Measurements from ENCODE around the gene SND1. TPM values are rescaled to one million over a fixed set of nuclear protein-coding genes. Genes with fewer than 3 reads are reported as not detected.

SND1 gene
- total and polyA plus RNA-seq, 2 of the 4 experiments (the other 2 are of a cell fraction) = 154 to 294 TPM

- H3K56ac ChIP-seq (ENCODE audit: extremely low read depth, insufficient read depth, low read length) = no peak overlapping the region
- DNase-seq (peak; percentile 69), ATAC-seq (ENCODE audit: low read depth) (peak; percentile 68)
- H2BK15ac ChIP-seq (ENCODE audit: low read depth, low read length) = no peak overlapping the region
- H3K27me3 ChIP-seq (ENCODE audit: control insufficient read depth, insufficient read depth, low read length) = no peaks in the 10 kb centered on the region
- H2BK120ac ChIP-seq (ENCODE audit: low read depth, low read length) = no peak overlapping the region
- no peak overlapping the region for H2AK9ac ChIP-seq (replicated peaks; ENCODE audit: low read depth, low read length, poor library complexity)
- no peak overlapping the region for H4K8ac ChIP-seq (ENCODE audit: low read depth in 2 of 2, low read length in 2 of 2)
- H3K36me3 ChIP-seq (ENCODE audit: control insufficient read depth, insufficient read depth, low read length) = peaks cover 21% of the 10 kb centered on the region
- peaks cover 1% of the 10 kb centered on the region; the same call in 1 of the 2 replicates for H3K4me1 ChIP-seq (ENCODE audit: control insufficient read depth, insufficient read depth, low read length)
- no peak overlapping the region for H3K4ac ChIP-seq (ENCODE audit: low read depth, low read length)
- no peak overlapping the region for H3K4me3 ChIP-seq (ENCODE audit: insufficient read depth, low read depth, low read length)
- peaks cover 23% of the 10 kb centered on the region for H3K9me1 ChIP-seq (ENCODE audit: insufficient read depth, low read length)
- WGBS, 2 experiments (ENCODE audit: extremely low coverage in 2 of 2, insufficient read length in 1 of 2) = 100% methylated on average over 1 of the region's 4 CpGs; no CpG with 5 or more reads in 1 of the 2 experiments
- no peak overlapping the region for H3K27ac ChIP-seq (ENCODE audit: insufficient read depth, low read length)
- POLR2A ChIA-PET (ENCODE audit: unreplicated experiment) = no interaction called here
- no TSS peak for BruUV-seq (replicated peaks)
- H3K18ac ChIP-seq (ENCODE audit: low read depth, low read length) = no peak overlapping the region
- H4K91ac ChIP-seq (ENCODE audit: insufficient read depth, low read depth, low read length) = no peak overlapping the region
- H2BK5ac ChIP-seq (ENCODE audit: low read depth, low read length, poor library complexity, severe bottlenecking) = no peak overlapping the region
- TF ChIP-seq BHLHE40 (IDR thresholded peaks at IDR 0.05; ENCODE audit: low read depth, low read length) = no peak
- TF ChIP-seq FOS (IDR thresholded peaks at IDR 0.05; ENCODE audit: low read depth, low read length) = no peak
- 0 out of 2 replicates have a peak, but pooled peaks have one; percentile 2 for TF ChIP-seq CEBPB (IDR thresholded peaks at IDR 0.05; ENCODE audit: low read depth, low read length)
- CTCF ChIA-PET = interaction anchor here (0.8 kb wide), 1 partner anchor 9 kb away, joined by 4 read pairs; no protein-coding TSS in a partner anchor
- H3K9ac ChIP-seq (ENCODE audit: low read depth, low read length) = no peak overlapping the region
- H4K20me1 ChIP-seq (ENCODE audit: insufficient read depth, low read length) = peaks cover 13% of the 10 kb centered on the region; the same call in 1 of the 2 replicates
- H3K23ac ChIP-seq (ENCODE audit: low read depth, low read length) = no peak overlapping the region
- no peak overlapping the region for H3K14ac ChIP-seq (replicated peaks; ENCODE audit: low read depth, low read length)
- no peak overlapping the region for H2AK5ac ChIP-seq (ENCODE audit: low read depth, low read length)
- peaks cover 1% of the 10 kb centered on the region; the same call in 1 of the 2 replicates for H3K9me3 ChIP-seq (ENCODE audit: control insufficient read depth, insufficient read depth, low read length)
- in situ Hi-C loops (cut with MboI; ENCODE audit: low sequenced_read_pairs) (no loop called here), dilution Hi-C loops (cut with HindIII; ENCODE audit: low sequenced_read_pairs, unreplicated experiment) (no loop called here), intact Hi-C loops (cut with micrococcal nuclease) (no loop called here)
- H2AFZ ChIP-seq (replicated peaks; ENCODE audit: low read length, poor library complexity) = no peak overlapping the region
- H2BK20ac ChIP-seq (ENCODE audit: low read depth, low read length) = no peak overlapping the region
- peak overlapping the region; percentile 46; the same call in 1 of the 2 replicates for H3K4me2 ChIP-seq (ENCODE audit: low read depth, low read length)
- H4K5ac ChIP-seq (ENCODE audit: low read depth, low read length) = no peak overlapping the region; the same call in 1 of the 2 replicates
- H3K79me1 ChIP-seq (ENCODE audit: low read depth in 1 of 2, low read length in 2 of 2) = peaks cover 39 to 57% of the 10 kb centered on the region in 2 experiments
Measured at GRCh38 chr7:127933146-127933545, 281.2 kb downstream of the SND1 start.
